T-helper 22 cell (primary cell): ENCODE data around the gene OR13A1.
"Not testable (repeated sequence)": the region's sequence is repeated elsewhere in the genome, so short reads cannot be mapped to it uniquely, and the experiment has no call there.

Experiments used
- DNase-seq: peaks from one replicate; pipeline ENCODE4 v3.0.0-alpha.2; 2020; ENCODE audit warnings: low read depth

Gene OR13A1

DNA sequence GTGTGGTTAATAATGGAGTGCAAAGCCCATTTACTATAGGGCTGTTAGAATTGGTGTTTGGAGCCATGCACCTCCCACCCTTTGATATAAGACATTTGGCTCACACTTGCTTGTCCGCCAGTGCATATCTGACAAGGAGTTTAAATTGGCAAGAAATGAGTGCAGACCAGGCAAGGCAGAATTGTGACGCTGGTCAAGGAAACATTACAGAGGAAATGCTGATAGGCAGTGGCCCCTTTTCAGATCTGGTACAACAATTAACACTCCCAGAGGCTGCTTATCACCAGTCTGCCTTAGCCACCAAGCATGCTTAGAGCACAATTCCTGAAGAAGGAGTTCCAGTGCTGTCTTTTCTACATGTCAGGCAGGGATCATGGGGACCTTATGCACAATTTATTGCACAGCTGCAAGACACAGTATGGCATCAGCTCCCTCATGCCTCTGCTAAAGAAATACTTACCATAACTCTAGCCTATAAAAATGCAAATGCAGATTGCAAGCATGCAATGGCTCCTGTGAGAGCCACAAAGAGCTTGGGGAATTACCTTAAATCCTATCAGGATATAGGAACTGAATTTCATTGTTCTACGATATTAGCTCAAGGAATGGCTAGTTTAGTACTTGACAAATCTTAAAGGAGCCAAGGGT lies 35.2 kb downstream of the OR13A1 start:
- no peak for DNase-seq

DNA sequence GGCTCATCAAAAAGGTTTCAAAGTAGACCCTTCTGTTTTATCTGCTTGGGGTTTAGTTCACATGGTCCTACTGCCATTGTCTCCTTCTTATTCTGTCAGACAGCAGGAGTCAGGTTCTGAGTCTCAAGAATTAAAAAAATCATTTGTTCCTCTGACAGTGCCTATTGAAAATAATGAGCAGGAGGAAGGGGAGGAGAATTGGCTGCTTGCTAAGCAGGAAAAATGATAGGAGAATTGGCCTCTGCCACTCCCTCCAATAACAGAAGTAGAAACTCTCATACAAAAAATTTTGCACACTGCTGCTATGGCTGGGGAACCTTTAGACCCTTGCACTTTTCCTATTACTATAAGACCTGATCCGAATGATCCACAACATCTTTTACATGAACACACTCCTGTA lies 35.7 kb downstream of the OR13A1 start:
- DNase-seq, result no peak

DNA sequence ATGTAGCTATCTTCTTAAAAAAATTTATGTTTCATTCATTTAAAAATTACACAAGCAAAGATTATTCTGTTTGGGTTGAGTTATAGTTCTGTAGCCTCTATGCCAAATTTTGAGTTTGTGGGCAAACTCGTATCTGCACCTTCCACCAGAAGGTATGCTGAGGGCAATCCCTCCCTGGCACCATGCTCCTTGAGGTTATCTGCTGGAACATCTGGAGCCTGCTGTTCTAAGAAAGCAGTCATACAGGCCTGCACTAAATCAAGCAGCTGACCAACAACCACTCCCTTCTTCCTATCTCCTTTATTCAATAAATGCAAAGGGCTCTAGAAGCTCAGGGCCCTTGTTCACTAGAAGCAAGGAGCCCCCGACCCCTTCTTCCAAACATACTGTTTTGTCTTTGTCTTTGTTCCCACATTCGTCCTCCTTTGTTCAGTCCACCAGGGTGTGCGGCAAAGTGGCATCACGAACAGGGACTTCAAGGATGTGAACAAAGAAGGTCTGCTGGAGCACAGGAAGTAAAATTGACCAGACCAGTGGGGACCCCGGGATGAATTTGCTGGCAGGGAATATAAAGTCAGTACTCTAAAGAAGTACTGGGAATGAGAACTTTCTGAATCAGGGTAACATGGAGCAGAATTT lies 36.4 kb downstream of the OR13A1 start:
- no peak for DNase-seq

DNA sequence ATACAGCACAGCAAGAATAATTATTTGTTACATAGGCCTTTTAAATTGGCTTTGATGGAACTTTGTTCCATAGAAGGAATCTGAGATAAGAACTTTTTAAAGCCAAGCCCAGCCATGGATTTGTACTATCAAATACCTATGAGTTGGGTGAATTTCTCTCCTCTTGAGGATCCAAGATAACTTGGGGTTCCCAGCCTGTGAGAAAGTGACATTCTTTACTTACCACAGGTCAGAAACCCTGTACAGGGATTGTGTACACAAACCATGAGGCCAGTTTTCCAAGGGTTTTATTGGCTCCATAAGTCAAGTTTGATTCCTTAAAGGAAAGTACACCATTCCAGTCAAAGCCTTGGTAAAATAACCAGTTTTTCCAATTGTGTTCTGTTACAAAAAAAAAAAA lies 39.3 kb downstream of the OR13A1 start:
- DNase-seq, result not testable (repeated sequence)

DNA sequence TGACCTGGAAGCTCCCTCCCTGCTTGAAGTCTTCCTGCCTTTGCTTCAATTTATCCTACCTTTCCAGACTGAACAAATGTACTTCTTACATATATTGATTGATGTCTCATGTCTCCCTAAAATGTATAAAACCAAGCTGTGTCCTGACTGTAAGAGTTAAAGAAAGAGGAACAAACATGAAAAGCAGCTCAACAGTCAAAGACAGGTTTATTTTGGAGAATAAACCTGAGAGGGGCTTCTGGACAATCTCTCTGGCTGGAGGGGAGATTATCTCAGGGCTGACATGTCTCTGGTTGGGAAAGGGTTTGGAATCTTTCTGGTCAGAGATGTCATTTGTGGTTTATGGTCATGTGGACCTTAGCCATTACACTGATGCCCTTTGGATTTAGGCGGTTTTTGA lies 41.0 kb downstream of the OR13A1 start:
- no peak for DNase-seq

DNA sequence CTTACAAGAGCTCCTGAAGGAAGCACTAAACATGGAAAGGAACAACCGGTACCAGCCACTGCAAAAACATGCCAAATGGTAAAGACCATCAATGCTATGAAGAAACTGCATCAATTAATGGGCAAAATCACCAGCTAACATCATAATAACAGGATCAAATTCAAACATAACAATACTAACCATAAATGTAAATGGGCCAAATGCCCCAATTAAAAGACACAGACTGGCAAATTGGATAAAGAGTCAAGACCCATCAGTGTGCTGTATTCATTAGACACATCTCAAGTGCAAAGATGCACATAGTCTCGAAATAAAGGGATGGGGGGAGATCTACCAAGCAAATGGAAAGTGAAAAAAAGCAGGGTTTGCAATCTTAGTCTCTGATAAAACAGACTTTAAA lies 47.6 kb downstream of the OR13A1 start:
- not testable (repeated sequence) for DNase-seq

DNA sequence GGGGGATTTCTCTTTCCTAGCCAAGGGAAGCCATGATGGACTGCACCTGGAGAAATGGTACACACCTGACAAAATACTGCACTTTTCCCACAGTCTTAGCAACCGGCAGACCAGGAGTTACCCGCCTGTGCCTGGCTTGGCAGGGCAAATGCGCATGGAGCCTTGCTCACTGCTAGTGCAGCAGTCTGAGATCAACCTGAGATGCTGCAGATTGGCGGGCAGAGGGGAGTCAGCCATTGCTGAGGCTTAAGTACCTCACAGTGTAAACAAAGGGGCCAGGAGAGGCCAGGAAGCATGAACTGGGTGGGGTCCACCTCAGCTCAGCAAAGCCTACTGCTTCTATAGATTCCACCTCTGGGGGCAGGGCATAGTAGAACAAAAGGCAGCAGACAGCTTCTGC lies 49.4 kb downstream of the OR13A1 start:
- no peak for DNase-seq

DNA sequence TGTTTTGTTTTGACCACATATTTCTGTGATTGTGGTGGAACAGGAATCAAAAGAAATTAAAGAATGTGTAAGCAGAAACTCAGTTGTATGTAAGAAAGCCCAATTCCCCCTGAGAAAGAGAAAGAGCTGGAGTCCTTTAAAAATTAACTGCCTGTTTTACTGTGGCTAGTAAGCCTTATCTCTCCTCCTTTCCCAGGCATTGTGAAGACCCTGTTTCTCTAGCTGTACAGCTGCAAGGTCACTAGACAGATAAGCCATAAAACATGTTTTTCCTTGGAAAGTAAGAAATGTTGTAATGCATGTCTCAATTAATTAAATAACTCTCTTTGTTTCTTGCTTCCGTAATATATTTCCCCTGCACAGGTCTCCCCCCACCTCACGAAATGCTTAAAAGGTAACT lies 53.5 kb downstream of the OR13A1 start:
- DNase-seq, result no peak

DNA sequence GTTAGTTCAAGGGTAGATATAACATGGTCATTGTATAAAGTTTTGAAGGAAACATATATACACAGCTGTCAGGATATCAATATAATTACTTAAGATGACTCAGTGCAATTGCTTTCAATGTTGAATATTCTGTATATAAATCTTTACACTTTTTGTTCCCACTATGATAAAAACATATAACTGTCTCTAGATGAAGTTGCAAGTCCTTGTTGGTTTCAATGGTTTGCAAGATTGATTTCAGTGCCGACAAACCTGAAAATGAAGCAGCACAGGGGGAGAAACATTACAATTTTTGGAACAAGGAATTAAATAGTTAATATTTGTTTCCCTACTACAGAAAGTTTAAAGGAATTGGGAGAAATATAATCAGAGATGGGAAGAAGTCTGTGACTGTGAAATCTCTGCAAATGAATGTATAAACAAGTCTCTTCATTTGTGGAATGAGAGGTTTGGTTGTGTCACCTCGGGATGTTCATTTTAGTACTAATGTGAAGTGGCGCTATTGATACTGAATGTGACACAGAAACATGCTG lies 54.1 kb downstream of the OR13A1 start:
- DNase-seq, result no peak

DNA sequence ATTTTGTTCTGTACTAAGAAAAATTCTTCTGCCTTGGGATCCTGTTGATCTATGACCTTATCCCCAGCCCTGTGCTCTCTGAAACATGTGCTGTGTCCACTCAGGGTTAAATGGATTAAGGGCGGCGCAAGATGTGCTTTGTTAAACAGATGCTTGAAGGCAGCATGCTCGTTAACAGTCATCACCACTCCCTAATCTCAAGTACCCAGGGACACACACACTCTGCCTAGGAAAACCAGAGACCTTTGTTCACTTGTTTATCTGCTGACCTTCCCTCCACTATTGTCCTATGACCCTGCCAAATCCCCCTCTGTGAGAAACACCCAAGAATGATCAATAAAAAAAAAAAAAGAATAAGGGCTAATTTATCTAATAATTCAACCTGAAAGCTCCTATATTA lies 54.8 kb downstream of the OR13A1 start:
- DNase-seq, result not testable (repeated sequence)

DNA sequence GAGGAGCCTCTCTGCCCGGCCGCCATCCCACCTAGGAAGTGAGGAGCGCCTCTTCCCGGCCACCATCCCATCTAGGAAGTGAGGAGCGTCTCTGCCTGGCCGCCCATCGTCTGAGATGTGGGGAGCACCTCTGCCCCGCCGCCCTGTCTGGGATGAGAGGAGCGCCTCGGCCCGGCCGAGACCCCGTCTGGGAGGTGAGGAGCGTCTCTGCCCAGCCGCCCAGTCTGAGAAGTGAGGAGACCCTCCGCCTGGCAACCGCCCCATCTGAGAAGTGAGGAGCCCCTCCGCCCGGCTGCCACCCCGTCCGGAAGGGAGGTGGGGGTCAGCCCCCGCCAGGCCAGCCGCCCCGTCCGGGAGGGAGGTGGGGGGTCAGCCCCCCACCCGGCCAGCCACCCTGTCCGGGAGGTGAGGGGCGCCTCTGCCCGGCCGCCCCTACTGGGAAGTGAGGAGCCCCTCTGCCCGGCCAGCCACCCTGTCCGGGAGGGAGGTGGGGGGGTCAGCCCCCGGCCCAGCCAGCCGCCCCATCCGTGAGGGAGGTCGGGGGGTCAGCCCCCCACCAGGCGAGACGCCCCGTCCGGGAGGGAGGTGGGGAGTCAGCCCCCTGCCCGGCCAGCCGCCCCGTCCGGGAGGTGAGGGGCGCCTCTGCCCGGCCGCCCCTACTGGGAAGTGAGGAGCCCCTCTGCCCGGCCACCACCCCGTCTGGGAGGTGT lies 55.5 kb downstream of the OR13A1 start:
- DNase-seq, result not testable (repeated sequence)

DNA sequence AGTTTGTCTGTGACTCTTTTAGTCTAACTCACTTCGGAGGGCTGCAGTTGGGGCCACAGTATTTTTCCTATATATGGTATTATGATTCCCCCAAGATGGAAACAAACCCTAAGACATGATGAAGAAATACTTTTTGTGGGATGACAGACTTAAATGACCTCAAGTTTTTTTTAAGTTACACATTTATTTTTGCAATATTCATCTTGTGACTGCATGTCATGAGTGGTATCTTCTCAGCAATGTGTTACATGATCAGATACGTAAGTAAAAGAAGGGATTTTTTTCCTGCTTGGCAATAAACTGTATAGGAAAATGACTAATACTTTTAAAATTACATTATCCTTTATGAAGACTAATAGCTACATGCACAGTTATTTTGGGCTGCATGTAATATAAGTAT lies 57.8 kb downstream of the OR13A1 start:
- no peak for DNase-seq

DNA sequence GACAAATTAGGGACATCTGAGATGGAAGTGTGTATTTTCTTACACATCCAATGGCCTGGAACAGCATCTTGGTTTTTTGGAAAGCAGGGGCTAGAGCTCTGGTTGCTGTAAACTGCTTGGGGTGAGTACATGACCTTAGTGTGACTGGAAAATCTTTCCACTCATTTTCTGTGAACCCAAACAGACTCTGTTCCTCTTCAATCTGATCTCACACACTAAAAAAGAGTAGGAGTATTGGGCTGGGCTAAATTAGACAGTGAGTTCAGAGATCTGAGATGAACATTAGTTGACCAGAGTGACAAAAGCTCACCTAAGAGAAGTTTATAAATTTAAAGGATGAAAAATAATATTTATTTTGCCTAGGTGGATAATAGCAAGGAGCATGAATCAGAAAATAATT lies 59.2 kb downstream of the OR13A1 start:
- no peak for DNase-seq

DNA sequence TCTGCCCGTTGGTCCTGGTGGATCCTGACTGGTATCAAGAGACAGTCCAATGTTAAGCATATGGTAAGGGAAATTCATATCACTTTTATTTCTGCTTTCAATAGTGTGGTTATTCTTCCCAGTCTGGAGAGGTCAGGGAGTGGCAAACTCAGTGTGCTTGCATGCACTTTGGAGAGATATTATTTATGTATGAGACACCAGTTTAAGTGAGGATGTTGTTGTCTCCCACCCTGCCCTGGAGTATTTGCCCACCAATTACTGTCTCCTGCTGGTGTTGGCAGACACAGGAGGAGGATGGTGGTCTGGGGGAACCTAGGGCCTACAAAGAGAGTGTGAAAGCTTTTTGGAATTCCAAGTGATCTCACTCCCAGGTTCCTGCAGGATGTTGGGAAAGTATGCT lies 59.7 kb downstream of the OR13A1 start:
- no peak for DNase-seq

DNA sequence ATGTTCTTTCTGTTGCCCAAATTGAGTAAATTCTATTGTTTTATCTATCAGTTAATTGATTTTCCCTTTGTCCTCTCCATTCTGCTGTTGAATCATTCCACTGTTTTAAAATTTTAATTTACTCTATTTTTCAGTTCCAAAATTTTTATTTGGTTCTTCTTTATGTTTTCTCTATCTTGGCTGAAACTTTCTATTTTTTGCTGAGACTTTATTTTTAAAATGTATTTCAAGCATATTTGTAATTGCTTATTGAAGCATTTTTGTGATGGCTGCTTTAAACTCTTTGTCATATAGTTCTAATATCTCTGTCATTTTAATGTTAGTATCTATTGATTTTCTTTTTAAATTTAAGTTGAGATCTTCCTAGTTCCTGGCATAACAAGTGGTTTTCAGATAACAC lies 60.5 kb downstream of the OR13A1 start:
- no peak for DNase-seq

DNA sequence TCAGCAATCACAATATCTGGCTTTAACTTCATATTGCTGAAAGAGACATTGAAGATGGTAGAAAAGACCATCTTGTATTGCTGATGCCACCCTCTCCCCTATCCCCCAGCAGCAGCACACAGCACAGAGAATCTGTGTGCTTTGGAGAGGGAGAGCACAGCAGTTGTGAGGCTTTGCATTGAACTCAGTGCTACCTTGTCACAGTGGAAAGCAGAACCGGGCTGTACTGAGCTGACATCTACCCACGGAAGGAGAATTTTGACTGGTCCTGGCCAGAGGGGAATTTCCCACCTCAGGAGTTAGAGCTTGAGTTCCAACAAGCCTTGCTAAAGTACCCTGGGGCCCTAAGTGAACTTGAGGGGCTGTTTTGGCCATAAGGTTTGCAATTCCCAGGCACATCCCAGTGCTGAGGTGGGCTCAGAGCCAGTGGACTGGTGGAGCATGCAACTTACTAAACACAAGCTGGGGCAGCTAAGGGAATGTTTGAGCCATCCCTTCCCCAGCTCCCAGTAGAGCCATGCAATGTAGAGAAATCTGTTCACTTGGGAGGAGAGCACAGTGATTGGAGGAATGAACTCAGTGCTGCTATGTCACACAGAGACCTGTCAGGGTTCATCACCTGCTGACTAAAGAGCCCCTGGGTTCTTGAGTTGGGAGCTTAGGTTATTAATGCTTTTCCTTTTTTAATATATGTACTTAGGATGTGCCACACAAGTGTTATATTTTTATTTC lies 62.1 kb downstream of the OR13A1 start:
- DNase-seq, result no peak
